Activated naive CD4-positive, alpha-beta T cell treated with anti-CD3 and anti-CD28 coated beads, Interleukin-2, amount 10 ng/mL, durations not matched to agents 5 hours and 36 hours (primary cell): ENCODE results near the gene MSANTD4. TPM values are rescaled to one million over a fixed set of nuclear protein-coding genes. Genes with fewer than 3 reads are reported as not detected.

Experiments used
- total RNA-seq, 2 experiments: library from RNA; stranded (reverse); gene quantifications; one replicate each; pipeline ENCODE4 v1.2.3, GENCODE V29; 2021

Gene MSANTD4
- total RNA-seq = 10 to 100 TPM; 15.5 to 20.0 TPM

DNA sequence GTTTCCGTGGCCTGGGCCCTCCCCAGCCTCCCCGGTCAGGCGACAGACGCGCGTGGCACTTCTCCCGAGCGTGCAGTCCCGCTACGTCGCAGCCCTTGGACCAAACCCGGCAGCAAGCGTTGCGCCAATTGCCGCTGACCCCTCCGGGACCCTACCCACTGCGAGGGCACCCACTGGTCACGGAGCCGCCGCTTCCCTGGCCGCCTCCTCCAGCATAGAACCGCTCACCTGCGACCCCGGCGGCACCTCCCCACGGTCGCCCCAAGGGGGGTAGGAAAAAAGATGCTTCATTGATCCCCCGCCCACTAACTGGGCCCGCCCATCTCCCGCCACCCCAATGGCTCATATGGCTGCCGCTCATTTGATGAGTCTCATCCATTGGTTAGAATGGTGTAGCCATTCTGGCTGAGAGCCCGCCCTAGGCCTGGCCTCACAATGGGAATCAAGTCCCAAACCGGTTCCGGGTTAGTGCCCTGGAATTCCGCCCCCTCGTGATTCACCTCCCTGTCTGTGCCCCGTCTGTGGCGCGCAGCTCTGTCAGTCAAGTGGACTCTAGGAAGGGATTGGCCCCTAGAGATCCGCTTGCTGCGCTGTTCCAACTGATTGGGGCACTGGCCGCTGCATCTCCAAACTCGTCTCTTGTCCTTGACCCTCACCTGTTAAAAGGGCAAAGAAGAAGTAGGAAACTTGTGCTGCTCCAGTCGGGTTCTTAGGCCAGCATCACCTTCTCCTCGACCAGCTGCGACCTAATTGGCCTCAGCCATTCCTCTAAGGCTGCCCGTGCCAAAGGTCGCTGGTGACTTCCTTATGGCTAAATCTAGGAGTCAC is at the start of gene MSANTD4:
TSS of gene MSANTD4 (minus strand) at position 274 of the 828 bp plus-strand sequence. CDS start 11,323 bp downstream, outside the sequence.

Other genes starting within 250 kb of the MSANTD4 start
- gene KBTBD3, start 55.1 kb upstream of the MSANTD4 start, total RNA-seq = 1 to 10 TPM; 7.8 to 8.2 TPM
- 10 to 100 TPM; 31.0 to 32.4 TPM for gene AASDHPPT, start 55.4 kb upstream of the MSANTD4 start, total RNA-seq